Cardiac septum (tissue), 1 donor: ENCODE data around the gene DBP. TPM values are rescaled to one million over a fixed set of nuclear protein-coding genes. Genes with fewer than 3 reads are reported as not detected.
"Not testable (repeated sequence)": the region's sequence is repeated elsewhere in the genome, so short reads cannot be mapped to it uniquely, and the experiment has no call there.

Source experiments
- DNase-seq: peaks from one replicate; pipeline ENCODE4 v3.0.0-alpha.2; 2020; ENCODE audit warnings: low spot score
- intact Hi-C: fragments of 100-400 bp; cut with DNase I; formaldehyde crosslinking; loops from one replicate; pipeline ENCODE4 v1.14.0; 2022
- total RNA-seq: library from RNA; stranded (reverse); fragmentation: NEBNext Ultra II Directional; extraction: Animal tissue kit (Norgen Biotek cat#: 25700); gene quantifications from one replicate; pipeline ENCODE4 v1.2.1, GENCODE V29; 2021
- donor health status: DM: no; HTN: no; CAD: no.

Gene DBP
- total RNA-seq, 1 donor from 2014 or later = 4.4 TPM

- no peak for DNase-seq
- intact Hi-C loops = no loop called here
These were observed 32.9 kb upstream of the DBP start for GRCh38 chr19:48669903-48670668.

GRCh38 chr19:48668761-48669160, 31.6 kb upstream of the DBP start:
- DNase-seq = no peak
- intact Hi-C loops = no loop called here

GRCh38 chr19:48668332-48668731, 31.2 kb upstream of the DBP start:
- intact Hi-C loops = no loop called here
- no peak for DNase-seq

- DNase-seq = no peak
- intact Hi-C loops = no loop called here
These were observed 28.6 kb upstream of the DBP start for GRCh38 chr19:48665786-48666185.

- intact Hi-C loops = loop anchor here (5.0 kb wide), 1 partner anchor 118 kb away; no protein-coding TSS in a partner anchor
These were observed 27.3 kb upstream of the DBP start for GRCh38 chr19:48664476-48664875.

GRCh38 chr19:48663667-48664066, 26.5 kb upstream of the DBP start:
- no peak for DNase-seq
- intact Hi-C loops = loop anchor here (5.0 kb wide), 1 partner anchor 119 kb away; no protein-coding TSS in a partner anchor

More at GRCh38 chr19:48664476-48664875, 27.3 kb upstream of the DBP start:
- DNase-seq = no peak

GRCh38 chr19:48661711-48662090, 24.5 kb upstream of the DBP start:
- no peak for DNase-seq
- intact Hi-C loops = loop anchor here (5.0 kb wide), 1 partner anchor 121 kb away; no protein-coding TSS in a partner anchor

GRCh38 chr19:48660852-48661710, 23.9 kb upstream of the DBP start:
- DNase-seq = peak; percentile 91

GRCh38 chr19:48659768-48660167, 22.6 kb upstream of the DBP start:
- intact Hi-C loops = loop anchor here (5.0 kb wide), 1 partner anchor 123 kb away; no protein-coding TSS in a partner anchor
- DNase-seq = no peak

More at GRCh38 chr19:48660852-48661710, 23.9 kb upstream of the DBP start:
- intact Hi-C loops = loop anchor here (5.0 kb wide), 1 partner anchor 121 kb away; no protein-coding TSS in a partner anchor

GRCh38 chr19:48658483-48658882, 21.3 kb upstream of the DBP start:
- intact Hi-C loops = no loop called here
- no peak for DNase-seq

GRCh38 chr19:48657828-48658227, 20.6 kb upstream of the DBP start:
- DNase-seq, intact Hi-C loops: not testable (repeated sequence)

- no peak for DNase-seq
- intact Hi-C loops = no loop called here
These were observed 19.8 kb upstream of the DBP start for GRCh38 chr19:48656840-48657474.

- intact Hi-C loops = no loop called here
- DNase-seq = no peak
These were observed 17.3 kb upstream of the DBP start for GRCh38 chr19:48654299-48655059.

GRCh38 chr19:48651683-48652048, 14.5 kb upstream of the DBP start:
- DNase-seq = no peak
- intact Hi-C loops = no loop called here

GRCh38 chr19:48650974-48651682, 13.9 kb upstream of the DBP start:
- intact Hi-C loops = no loop called here
- no peak for DNase-seq

- intact Hi-C loops = loop anchor here (5.0 kb wide), 2 partner anchors 189 to 309 kb away; partner anchors contain the start of gene HSD17B14
- DNase-seq = no peak
These were observed 11.0 kb upstream of the DBP start for GRCh38 chr19:48648134-48648533.

GRCh38 chr19:48646722-48647216, 9.6 kb upstream of the DBP start:
- no peak for DNase-seq
- intact Hi-C loops = loop anchor here (5.0 kb wide), 2 partner anchors 191 to 311 kb away; partner anchors contain the start of gene HSD17B14
